HepG2 (cell line): ENCODE measurements around the gene TATDN2. TPM values are rescaled to one million over a fixed set of nuclear protein-coding genes. Genes with fewer than 3 reads are reported as not detected.

ENCODE experiments used
- ATAC-seq: fragments of 200-7000 bp; cut with Tn5 transposase; 3 replicates; pipeline ENCODE4 v1.9.1; 2020; ENCODE audit warnings: mild to moderate bottlenecking, moderate library complexity
- BruUV-seq: library from RNA; stranded (reverse); fragments of 400-500 nt; replicated peaks from 2 replicates; lab custom pipeline; 2021; lab: Mats Ljungman, UMichigan
- CTCF ChIA-PET: fragments of 300-600 bp; formaldehyde crosslinking; extraction: SDS; loops from one replicate; lab custom pipeline; 2021; ENCODE audit warnings: low total read pairs, inconsistent platforms, low intra/inter-chr PET ratio; lab: Yijun Ruan, JAX
- POLR2A ChIA-PET: fragments of 350-600 bp; sonication (Branson Sonifier 250); formaldehyde crosslinking; loops from one replicate; lab custom pipeline; 2020; ENCODE audit warnings: antibody characterized with exemption, inconsistent platforms; lab: Yijun Ruan, JAX
- DNase-seq: peaks from one replicate; pipeline ENCODE4 v3.0.0-alpha.2; 2015; ENCODE audit warnings: low spot score
- FAIRE-seq: peaks from 3 replicates; lab custom pipeline; 2011; peaks lifted over from hg19 to GRCh38; lab: Jason Lieb, UNC
- H2AFZ ChIP-seq: one replicate; pipeline ENCODE4 v1.6.1; 2011; ENCODE audit warnings: low read length, inconsistent platforms
- H3K27ac ChIP-seq: fragments of 300-600 bp; 3 replicates; pipeline ENCODE4 v1.8.0; 2011; ENCODE audit warnings: mixed run types, mild to moderate bottlenecking, mixed read lengths, low read length, inconsistent platforms; ENCODE audit not compliant: insufficient read depth; ENCODE audit errors: extremely low read length
- H3K27me3 ChIP-seq, 2 experiments: fragments of 200-600 bp in 1 of 2; 2 replicates in 1 of 2; 3 replicates in 1 of 2; pipeline versions ENCODE4 v1.6.0 to v1.8.0; 2011; ENCODE audit warnings: low read length in 2 of 2, mild to moderate bottlenecking in 2 of 2, moderate library complexity in 2 of 2, inconsistent platforms in 1 of 2; ENCODE audit not compliant: insufficient read depth in 2 of 2, control insufficient read depth in 1 of 2
- H3K36me3 ChIP-seq, 2 experiments: fragments of 200-600 bp in 1 of 2; replicated peaks in 1 of 2; 2 replicates in 1 of 2; 3 replicates in 1 of 2; pipeline versions ENCODE4 v1.5.1 to v1.8.0; 2011; ENCODE audit warnings: low read length in 2 of 2, inconsistent platforms in 1 of 2; ENCODE audit not compliant: insufficient read depth in 2 of 2, control insufficient read depth in 1 of 2
- H3K4me1 ChIP-seq: 2 replicates; pipeline ENCODE4 v1.5.1; 2012; ENCODE audit warnings: low read length, inconsistent platforms; ENCODE audit not compliant: insufficient read depth
- H3K4me2 ChIP-seq: 2 replicates; pipeline ENCODE4 v1.6.0; 2011; ENCODE audit warnings: low read depth, low read length, inconsistent platforms
- H3K4me3 ChIP-seq, 3 experiments: fragments of 200-600 bp in 1 of 3; sonication (generic), shearing (Covaris generic) in 1 of 3; replicated peaks in 1 of 3; 2 replicates each; pipeline ENCODE4 v1.5.1; 2011 to 2016; ENCODE audit warnings: low read length in 3 of 3, inconsistent platforms in 2 of 3, low read depth in 2 of 3, mild to moderate bottlenecking in 2 of 3, control low read depth in 1 of 3, mixed read lengths in 1 of 3; ENCODE audit not compliant: insufficient read depth in 1 of 3
- H3K79me2 ChIP-seq: one replicate; pipeline ENCODE4 v1.6.1; 2011; ENCODE audit warnings: low read length, inconsistent platforms; ENCODE audit not compliant: insufficient read depth
- H3K9ac ChIP-seq: 2 replicates; pipeline ENCODE4 v1.6.0; 2011; ENCODE audit warnings: mild to moderate bottlenecking, low read depth, low read length, inconsistent platforms; ENCODE audit not compliant: insufficient read depth
- H3K9me3 ChIP-seq: 2 replicates; pipeline ENCODE4 v1.5.1; 2012; ENCODE audit warnings: mild to moderate bottlenecking, low read length
- H4K20me1 ChIP-seq: 2 replicates; pipeline ENCODE4 v1.6.0; 2011; ENCODE audit warnings: inconsistent platforms, mild to moderate bottlenecking, low read length, moderate library complexity; ENCODE audit not compliant: insufficient read depth
- ARHGAP35 ChIP-seq: sonication (generic); formaldehyde crosslinking; IDR thresholded peaks from 2 replicates; pipeline ENCODE4 v1.9.0; 2022; ENCODE audit warnings: mild to moderate bottlenecking, inconsistent platforms, moderate library complexity, missing genetic modification reagents, borderline replicate concordance
- MYPOP ChIP-seq: sonication (generic); formaldehyde crosslinking; IDR thresholded peaks from 2 replicates; pipeline ENCODE4 v1.8.1; 2023; ENCODE audit warnings: mild to moderate bottlenecking, moderate library complexity, missing genetic modification reagents
- PHF8 ChIP-seq: sonication (generic); formaldehyde crosslinking; IDR thresholded peaks from 2 replicates; pipeline ENCODE4 v1.5.0; 2020; ENCODE audit warnings: missing genetic modification reagents
- YEATS4 ChIP-seq: sonication (generic); formaldehyde crosslinking; IDR thresholded peaks from 2 replicates; pipeline ENCODE4 v1.4.0; 2020; ENCODE audit warnings: missing genetic modification reagents, borderline replicate concordance
- ZNF30 ChIP-seq: sonication (generic); formaldehyde crosslinking; IDR thresholded peaks from 2 replicates; pipeline ENCODE4 v1.5.0; 2020; ENCODE audit warnings: mild to moderate bottlenecking, missing genetic modification reagents
- ZNF337 ChIP-seq: sonication (generic); formaldehyde crosslinking; IDR thresholded peaks from 2 replicates; pipeline ENCODE4 v1.5.1; 2020; ENCODE audit warnings: missing genetic modification reagents, low read depth, mild to moderate bottlenecking, borderline replicate concordance
- ZNF75D ChIP-seq: sonication (generic); formaldehyde crosslinking; IDR thresholded peaks from 2 replicates; pipeline ENCODE4 v1.8.1; 2023; ENCODE audit warnings: missing genetic modification reagents, mild to moderate bottlenecking, borderline replicate concordance
- WGBS: methylation state at CpG from one replicate; pipeline ENCODE4 v1.1.6; 2017; ENCODE audit warnings: low lambda C conversion rate; 5-methylcytosine and 5-hydroxymethylcytosine counted together
- in situ Hi-C: cut with HindIII; loops from 2 replicates; pipeline ENCODE4 v1.10.0; 2017; ENCODE audit warnings: low pct_unique_long_range_greater_than_20kb; ENCODE audit not compliant: extremely low pct_ligation_motif_present
- intact Hi-C: fragments of 100-400 bp; cut with micrococcal nuclease; formaldehyde crosslinking; loops from one replicate; pipeline ENCODE4 v1.10.0; 2022; ENCODE audit not compliant: unreplicated experiment
- polyA plus RNA-seq, 8 experiments: library from polyadenylated mRNA; depleted of rRNA in 3 of 8; stranded (reverse) in 7 of 8; unstranded in 1 of 8; fragments of >200 nt; fragmentation: Illumina TruSeq in 4 of 8; extraction: Trizol in 4 of 8; gene quantifications; 2 replicates each; pipeline versions ENCODE4 v1.2.1 to v1.2.3, GENCODE V29; 2011 to 2016; ENCODE audit warnings: low read depth in 4 of 8, missing spikeins in 1 of 8, mixed read lengths in 1 of 8; ENCODE audit not compliant: insufficient read depth in 1 of 8
- total RNA-seq, 5 experiments: library from RNA; depleted of rRNA; stranded (reverse); fragments of >200 nt; fragmentation: Illumina TruSeq; extraction: Trizol; gene quantifications; 2 replicates each; pipeline ENCODE4 v1.2.3, GENCODE V29; 2016; ENCODE audit warnings: low read depth in 1 of 5
- TF ChIP-seq, protein P1 (sequence below): sonication (generic); formaldehyde crosslinking; IDR thresholded peaks from 2 replicates; pipeline ENCODE4 v1.5.0; 2020; ENCODE audit warnings: missing genetic modification reagents

Gene TATDN2
- total and polyA plus RNA-seq, 2 of the 13 experiments (the other 11 are each of a cell fraction or from before 2014, with no cell fraction given) = 12.1 to 21.9 TPM

- TF ChIP-seq MYPOP (CRISPR knock-in tag) (no peak), ZNF337 (no peak)
These were observed 40.3 kb downstream of the TATDN2 start (continued) for GRCh38 chr3:10288575-10288960.

- Histone ChIP-seq H3K9ac (no peak overlapping the region), H3K4me2 (no peak overlapping the region), H3K4me1 (peaks cover 33% of the 10 kb centered on the region), H3K27me3 (no peaks in the 10 kb centered on the region), H3K79me2 (no peaks in the 10 kb centered on the region), H2AFZ (no peak overlapping the region), H3K27ac (no peak overlapping the region), H3K9me3 (no peaks in the 10 kb centered on the region), H3K4me3 (no peak overlapping the region), H3K36me3 (peaks cover 8 to 19% of the 10 kb centered on the region in 2 experiments; a peak in 4 of 5 replicates), H4K20me1 (no peaks in the 10 kb centered on the region)
- BruUV-seq = no TSS peak
- ChIA-PET CTCF (no interaction called here), POLR2A (interaction anchor here (1.6 kb wide), 1 partner anchor 24 kb away, joined by 3 read pairs; no protein-coding TSS in a partner anchor)
- FAIRE-seq = no peak
- TF ChIP-seq, protein P1, sequence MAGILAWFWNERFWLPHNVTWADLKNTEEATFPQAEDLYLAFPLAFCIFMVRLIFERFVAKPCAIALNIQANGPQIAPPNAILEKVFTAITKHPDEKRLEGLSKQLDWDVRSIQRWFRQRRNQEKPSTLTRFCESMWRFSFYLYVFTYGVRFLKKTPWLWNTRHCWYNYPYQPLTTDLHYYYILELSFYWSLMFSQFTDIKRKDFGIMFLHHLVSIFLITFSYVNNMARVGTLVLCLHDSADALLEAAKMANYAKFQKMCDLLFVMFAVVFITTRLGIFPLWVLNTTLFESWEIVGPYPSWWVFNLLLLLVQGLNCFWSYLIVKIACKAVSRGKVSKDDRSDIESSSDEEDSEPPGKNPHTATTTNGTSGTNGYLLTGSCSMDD (CRISPR knock-in tag) = no peak
- TF ChIP-seq YEATS4 (CRISPR knock-in tag) (no peak), ARHGAP35 (CRISPR knock-in tag) (no peak), ZNF30 (CRISPR knock-in tag) (no peak), ZNF75D (CRISPR knock-in tag) (no peak), PHF8 (no peak)
- ATAC-seq = no peak
- in situ Hi-C loops = no loop called here
- intact Hi-C loops = no loop called here
- no peak for DNase-seq
- 88% methylated on average over 7 of the region's 9 CpGs for WGBS
These were observed 40.8 kb downstream of the TATDN2 start for GRCh38 chr3:10289077-10289476.
